Adrenal gland (tissue), 12 donors: Measurements from ENCODE around the gene CAV2. TPM values are rescaled to one million over a fixed set of nuclear protein-coding genes. Genes with fewer than 3 reads are reported as not detected.

Experiments
- DNase-seq, 7 donors: peaks; one replicate each; pipeline ENCODE4 v3.0.0-alpha.2; 2019 to 2020
- H3K27ac ChIP-seq, 5 donors: fragments of 200-600 bp; sonication (generic) in 4 of 5; 1 replicate in 3 of 5; 2 replicates in 2 of 5; pipeline versions ENCODE4 v1.5.1 to v1.8.0; 2016 to 2020; ENCODE audit warnings: mild to moderate bottlenecking in 1 of 5
- H3K27me3 ChIP-seq: fragments of 200-600 bp; 2 replicates; pipeline ENCODE4 v1.8.0; 2021
- H3K36me3 ChIP-seq, 2 donors: fragments of 200-600 bp; replicated peaks in 1 of 2; 1 replicate in 1 of 2; 2 replicates in 1 of 2; pipeline versions ENCODE4 v1.5.1 to v1.8.0; 2018 to 2022
- H3K4me1 ChIP-seq, 2 donors: fragments of 200-600 bp; replicated peaks in 1 of 2; 1 replicate in 1 of 2; 2 replicates in 1 of 2; pipeline versions ENCODE4 v1.5.1 to v1.8.0; 2018 to 2021
- H3K4me3 ChIP-seq, 4 donors: fragments of 200-600 bp; sonication (generic) in 3 of 4; one replicate each; pipeline ENCODE4 v1.5.1; 2016 to 2018
- H3K9me3 ChIP-seq, 3 donors: fragments of 200-600 bp; sonication (generic) in 1 of 3; replicated peaks in 1 of 3; 1 replicate in 2 of 3; 2 replicates in 1 of 3; pipeline versions ENCODE4 v1.5.1 to v1.8.0; 2016 to 2021
- POLR2A ChIP-seq, 2 donors: fragments of 450-650 bp; IDR thresholded peaks; one replicate each; pipeline ENCODE4 v1.6.1; 2017; ENCODE audit warnings: antibody characterized with exemption in 2 of 2, mild to moderate bottlenecking in 2 of 2, moderate library complexity in 1 of 2
- WGBS, 4 donors: extraction: QIAGEN DNeasy Blood & Tissue Kit in 2 of 4; methylation state at CpG; one replicate each; pipeline versions ENCODE4 v1.1.5 to v1.1.7; 2013 to 2017; 5-methylcytosine and 5-hydroxymethylcytosine counted together
- intact Hi-C, 2 donors: fragments of 100-400 bp; cut with DNase I; formaldehyde crosslinking; loops; one replicate each; pipeline versions ENCODE4 v1.14.1 to v1.15.0; 2022 to 2023
- polyA plus RNA-seq, 3 donors: library from polyadenylated mRNA; stranded (reverse); fragments of 200-250 nt in 2 of 3; fragments of 350-450 nt in 1 of 3; fragmentation: Illumina TruSeq in 1 of 3; extraction: RNeasy Lipid Tissue Mini Kit (QIAGEN cat#74804) in 1 of 3; gene quantifications; one replicate each; pipeline ENCODE4 v1.2.3, GENCODE V29; 2013 to 2014
- total RNA-seq, 9 donors: library from RNA; depleted of rRNA in 4 of 9; stranded (reverse); fragments of >200 nt in 4 of 9; fragments of 120-200 nt in 1 of 9; fragmentation: NEBNext Ultra II Directional in 1 of 9; extraction: Animal tissue kit (Norgen Biotek cat#: 25700) in 1 of 9; gene quantifications; one replicate each; pipeline versions ENCODE4 v1.1.0 to v1.2.4, GENCODE V29; 2013 to 2023
- TF ChIP-seq, protein P1 (sequence below), 6 experiments: fragments of 450-650 bp in 4 of 6; fragments of 200-600 bp in 2 of 6; sonication (generic) in 1 of 6; IDR thresholded peaks; 1 replicate in 5 of 6; 2 replicates in 1 of 6; pipeline versions ENCODE4 v1.5.1 to v1.8.0; 2016 to 2021; ENCODE audit warnings: antibody characterized with exemption in 6 of 6, mild to moderate bottlenecking in 2 of 6, moderate library complexity in 1 of 6
- donor health status: healthy with polysubstance abuse.
- donor health status: Bipolar disorder and iron deficiency.
- donor health status: DM: yes; HTN: yes; CAD: no.
- donor health status: DM: no; HTN: no; CAD: no.
- donor health status: DM: no; HTN: no; CAD: no.
- donor health status: DM: yes; HTN: yes; CAD: no.

CAV2 gene
- total and polyA plus RNA-seq, 12 donors, result 9.8 to 40.2 (median 16.1) TPM

DNA sequence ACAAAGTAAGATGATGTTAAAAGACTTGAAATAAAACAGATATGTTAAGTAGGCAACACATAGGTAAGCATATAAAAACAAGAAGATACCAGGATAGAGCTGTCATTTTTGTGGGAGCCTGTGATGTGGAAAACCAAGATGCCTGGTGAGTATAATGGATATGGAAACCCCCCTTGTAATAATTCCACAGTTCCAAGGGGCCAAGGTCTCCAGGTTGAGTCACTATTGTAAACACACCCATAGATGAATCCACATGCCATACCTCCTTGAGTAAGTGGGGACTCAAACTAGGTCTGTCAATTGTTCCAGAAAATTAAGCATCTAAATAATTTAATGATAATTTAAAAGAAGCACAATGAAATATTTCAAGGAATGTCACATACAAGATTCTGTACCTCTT, 41.2 kb downstream of the CAV2 start:
- no peaks in the 10 kb centered on the region for H3K4me1 ChIP-seq
- no peak overlapping the region for H3K27ac ChIP-seq
- TF ChIP-seq POLR2A (IDR thresholded peaks at IDR 0.05), result no peak
- TF ChIP-seq, protein P1, sequence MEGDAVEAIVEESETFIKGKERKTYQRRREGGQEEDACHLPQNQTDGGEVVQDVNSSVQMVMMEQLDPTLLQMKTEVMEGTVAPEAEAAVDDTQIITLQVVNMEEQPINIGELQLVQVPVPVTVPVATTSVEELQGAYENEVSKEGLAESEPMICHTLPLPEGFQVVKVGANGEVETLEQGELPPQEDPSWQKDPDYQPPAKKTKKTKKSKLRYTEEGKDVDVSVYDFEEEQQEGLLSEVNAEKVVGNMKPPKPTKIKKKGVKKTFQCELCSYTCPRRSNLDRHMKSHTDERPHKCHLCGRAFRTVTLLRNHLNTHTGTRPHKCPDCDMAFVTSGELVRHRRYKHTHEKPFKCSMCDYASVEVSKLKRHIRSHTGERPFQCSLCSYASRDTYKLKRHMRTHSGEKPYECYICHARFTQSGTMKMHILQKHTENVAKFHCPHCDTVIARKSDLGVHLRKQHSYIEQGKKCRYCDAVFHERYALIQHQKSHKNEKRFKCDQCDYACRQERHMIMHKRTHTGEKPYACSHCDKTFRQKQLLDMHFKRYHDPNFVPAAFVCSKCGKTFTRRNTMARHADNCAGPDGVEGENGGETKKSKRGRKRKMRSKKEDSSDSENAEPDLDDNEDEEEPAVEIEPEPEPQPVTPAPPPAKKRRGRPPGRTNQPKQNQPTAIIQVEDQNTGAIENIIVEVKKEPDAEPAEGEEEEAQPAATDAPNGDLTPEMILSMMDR (IDR thresholded peaks at IDR 0.05), result no peak
- H3K36me3 ChIP-seq, result no peaks in the 10 kb centered on the region
- no peak for DNase-seq
- H3K9me3 ChIP-seq, result no peaks in the 10 kb centered on the region
- H3K27me3 ChIP-seq, result no peaks in the 10 kb centered on the region
- no peak overlapping the region for H3K4me3 ChIP-seq
- intact Hi-C loops, result no loop called here

DNA sequence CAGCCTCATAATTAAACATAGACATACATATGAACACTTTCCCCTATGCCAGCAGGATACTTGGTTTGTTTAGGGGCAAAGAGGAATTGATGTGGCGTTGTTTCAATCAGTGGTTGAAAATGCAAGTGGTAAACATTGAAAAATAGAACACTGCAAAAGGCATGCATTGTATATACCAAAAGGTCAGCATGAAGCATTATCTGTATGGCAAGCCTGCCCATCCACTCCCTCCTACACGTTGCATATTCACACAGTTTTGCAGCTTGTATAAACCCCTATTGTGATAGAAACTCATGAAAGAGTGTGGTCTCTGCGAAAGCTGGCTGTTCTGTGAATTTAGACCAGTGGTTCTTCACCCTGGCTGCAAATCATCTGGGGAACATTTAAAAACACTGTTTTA, 42.4 kb downstream of the CAV2 start:
- no peak for TF ChIP-seq POLR2A (IDR thresholded peaks at IDR 0.05)
- TF ChIP-seq, protein P1 (IDR thresholded peaks at IDR 0.05), result no peak
- Histone ChIP-seq H3K27ac (no peak overlapping the region), H3K4me3 (no peak overlapping the region)

DNA sequence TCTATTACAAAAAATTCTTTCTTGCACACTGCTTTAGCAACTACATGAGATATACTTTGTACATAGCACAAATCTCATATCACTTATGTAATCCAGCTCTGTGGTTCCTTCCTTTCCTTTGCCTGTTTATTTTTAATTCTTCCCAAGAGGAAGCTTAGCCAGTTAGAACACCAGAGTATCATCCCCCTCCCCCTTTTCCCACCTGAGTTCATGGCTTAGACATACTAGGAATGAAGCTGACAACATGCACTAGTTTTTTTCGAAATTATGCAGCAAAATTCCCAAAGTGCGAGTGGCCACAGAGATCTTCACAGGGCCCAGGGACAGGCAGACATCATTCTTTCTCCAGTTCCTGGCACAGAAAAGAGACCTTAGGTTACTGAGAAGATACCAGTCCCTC, 43.1 kb downstream of the CAV2 start:
- no peak for DNase-seq
- Histone ChIP-seq H3K9me3 (no peaks in the 10 kb centered on the region), H3K27me3 (no peaks in the 10 kb centered on the region), H3K4me3 (no peak overlapping the region), H3K4me1 (no peaks in the 10 kb centered on the region), H3K36me3 (no peaks in the 10 kb centered on the region), H3K27ac (no peak overlapping the region)
- intact Hi-C loops, result no loop called here
- TF ChIP-seq POLR2A (IDR thresholded peaks at IDR 0.05), result no peak
- TF ChIP-seq, protein P1 (IDR thresholded peaks at IDR 0.05), result no peak
- WGBS, 4 donors, result 78 to 94% (median 86%) methylated on average over 2 of the region's 2 CpGs

More for the DNA sequence above, 42.4 kb downstream of the CAV2 start:
- Histone ChIP-seq H3K27me3 (no peaks in the 10 kb centered on the region), H3K4me1 (no peaks in the 10 kb centered on the region), H3K36me3 (no peaks in the 10 kb centered on the region), H3K9me3 (no peaks in the 10 kb centered on the region)
- DNase-seq, result no peak
- WGBS, 4 donors, result 79 to 84% (median 83%) methylated on average over 3 of the region's 3 CpGs
- intact Hi-C loops, result no loop called here

DNA sequence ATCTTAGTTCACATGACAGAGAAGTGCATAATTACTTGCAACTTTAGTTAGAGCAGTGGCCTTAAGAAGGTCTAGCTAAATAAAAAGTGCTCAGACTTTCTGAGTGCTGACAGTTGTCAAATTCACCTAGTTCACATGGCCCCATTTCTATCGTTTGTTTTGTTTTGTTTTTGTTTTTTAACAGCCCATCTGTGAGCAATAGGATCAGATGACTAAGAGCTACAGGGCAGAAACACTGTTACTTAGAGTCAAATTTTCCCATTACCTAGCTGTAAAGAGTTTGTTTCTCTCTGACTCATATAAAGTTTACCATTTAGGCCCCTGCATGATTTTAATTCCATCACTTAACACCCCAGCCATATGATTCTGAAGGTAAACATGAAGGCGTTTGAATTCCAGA, 44.1 kb downstream of the CAV2 start:
- intact Hi-C loops, result no loop called here
- no peak overlapping the region for H3K27ac ChIP-seq
- H3K27me3 ChIP-seq, result no peaks in the 10 kb centered on the region
- TF ChIP-seq, protein P1 (IDR thresholded peaks at IDR 0.05), result no peak
- no peak for TF ChIP-seq POLR2A (IDR thresholded peaks at IDR 0.05)
- no peak overlapping the region for H3K4me3 ChIP-seq
- no peaks in the 10 kb centered on the region for H3K36me3 ChIP-seq
- H3K9me3 ChIP-seq, result no peaks in the 10 kb centered on the region
- no peak for DNase-seq
- WGBS, 4 donors, result 53 to 68% (median 63%) methylated on average over 2 of the region's 2 CpGs
- H3K4me1 ChIP-seq, result no peaks in the 10 kb centered on the region
